Stimulated activated CD8-positive, alpha-beta memory T cell treated with anti-CD3 and anti-CD28 coated beads, Interleukin-2, amount 100 ng/mL, for 48 hours (primary cell): Measurements from ENCODE around the gene ULK4.

Source experiments
- DNase-seq, 2 donors: peaks; one replicate each; pipeline ENCODE4 v3.0.0-alpha.2; 2020; ENCODE audit warnings: low read depth in 2 of 2

The ULK4 gene

DNA sequence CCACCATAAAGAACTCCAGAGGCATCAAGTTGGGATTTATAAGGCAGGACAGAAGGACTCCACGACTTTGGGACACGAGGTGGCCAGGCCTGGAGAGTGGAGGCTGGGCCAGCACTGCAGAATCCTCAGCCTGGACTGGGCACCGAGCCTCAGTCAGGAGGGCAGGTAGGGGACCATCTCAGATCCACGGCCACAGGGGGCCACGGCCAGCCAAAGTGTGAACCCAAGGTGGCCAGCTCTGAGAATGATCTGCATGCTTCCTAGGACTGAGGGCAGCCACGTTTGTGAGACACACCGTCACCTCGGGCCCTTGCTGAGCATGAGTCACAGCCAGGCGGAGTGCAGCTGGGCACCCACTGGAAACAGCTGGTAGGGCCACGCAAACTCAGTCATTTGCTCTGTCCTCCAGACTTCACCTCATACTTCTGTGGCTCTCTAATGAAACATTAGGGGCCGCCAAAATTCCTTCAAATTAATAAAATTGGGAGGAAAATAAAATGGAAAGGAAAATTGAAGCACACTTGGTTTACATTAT, 696.8 kb downstream of the ULK4 start:
- DNase-seq, result no peak

GRCh38 chr3:41260063-41260450, 701.8 kb downstream of the ULK4 start:
- DNase-seq, result no peak

DNA sequence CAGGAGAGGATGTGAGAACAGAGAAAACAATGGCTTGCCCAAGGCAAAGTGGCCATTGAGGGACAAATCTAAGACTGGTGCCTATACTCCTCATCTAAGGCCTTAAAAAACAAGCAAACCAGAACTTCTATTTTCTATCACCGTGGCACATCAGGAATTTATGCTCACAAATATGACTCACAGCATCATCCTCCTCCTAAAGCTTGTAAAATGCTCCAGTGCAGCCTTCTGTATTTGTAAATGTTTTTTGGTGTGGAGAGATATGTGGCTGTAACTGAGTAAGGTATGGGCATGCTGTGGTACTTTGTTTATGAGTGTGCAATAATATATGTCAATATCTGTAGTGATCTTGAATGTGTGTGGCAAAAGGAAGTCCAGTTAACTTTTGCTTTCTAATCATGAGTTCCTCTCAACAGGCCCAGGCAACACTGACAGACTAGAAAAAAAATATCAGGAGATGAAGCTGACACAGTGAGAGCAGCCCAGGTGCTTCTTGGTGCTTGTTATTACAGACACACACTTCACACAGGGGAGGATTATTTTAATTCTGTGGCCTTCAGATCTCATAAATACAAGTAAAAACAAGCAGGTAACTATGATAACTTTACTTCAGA, 702.3 kb downstream of the ULK4 start:
- DNase-seq, result no peak

DNA sequence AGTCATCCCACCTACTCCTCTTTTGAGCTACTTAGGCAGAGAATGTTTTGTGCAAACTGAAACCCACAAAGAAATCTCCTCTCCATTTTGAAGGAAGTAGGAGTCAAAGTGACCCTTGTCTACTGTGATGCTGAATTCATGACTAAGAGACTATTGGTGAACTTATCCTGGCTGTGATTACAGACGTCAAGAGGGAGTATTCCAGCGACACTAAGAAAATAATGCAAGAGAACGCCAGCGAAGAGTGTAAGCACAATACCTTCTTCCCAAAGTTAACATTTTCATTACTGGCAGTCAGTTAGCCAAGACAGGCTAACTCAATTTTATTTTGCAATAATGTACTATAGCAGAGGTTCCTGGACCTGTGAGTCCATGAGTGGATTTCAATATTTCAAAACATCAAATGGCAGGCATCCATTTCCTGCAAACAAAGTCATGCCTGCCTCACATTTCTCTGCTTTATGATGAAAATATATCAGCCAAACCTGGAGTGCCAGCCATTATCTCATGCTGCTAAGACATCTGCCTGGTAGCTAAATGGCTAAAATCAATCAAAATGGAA, 703.6 kb downstream of the ULK4 start:
- no peak for DNase-seq

DNA sequence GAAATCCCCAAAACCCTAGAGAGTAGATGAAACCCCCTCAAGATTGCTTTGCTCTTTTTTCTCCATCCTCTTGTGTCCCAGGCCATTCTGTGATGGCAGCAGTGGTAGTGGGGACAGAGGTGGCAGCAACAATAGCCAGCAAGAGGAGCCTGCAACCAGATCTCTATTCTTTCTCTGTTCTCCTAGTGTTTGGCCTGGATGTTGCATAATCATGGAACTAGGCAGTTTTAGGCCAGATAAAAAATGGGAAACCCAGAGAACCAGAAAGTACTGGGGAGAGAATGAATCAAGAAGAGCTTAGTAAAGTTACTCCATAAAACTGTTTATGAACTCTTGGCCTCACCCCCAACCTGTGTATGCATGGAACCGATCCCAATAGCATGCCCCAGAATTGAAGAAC, 710.3 kb downstream of the ULK4 start:
- DNase-seq, result no peak

- DNase-seq, result no peak
Measured at GRCh38 chr3:41250825-41251224, 711.1 kb downstream of the ULK4 start.

GRCh38 chr3:41249318-41249717, 712.6 kb downstream of the ULK4 start:
- DNase-seq, result no peak

GRCh38 chr3:41248525-41248924, 713.4 kb downstream of the ULK4 start:
- DNase-seq, result no peak

- no peak for DNase-seq
Measured at GRCh38 chr3:41247055-41248004, 714.6 kb downstream of the ULK4 start.

DNA sequence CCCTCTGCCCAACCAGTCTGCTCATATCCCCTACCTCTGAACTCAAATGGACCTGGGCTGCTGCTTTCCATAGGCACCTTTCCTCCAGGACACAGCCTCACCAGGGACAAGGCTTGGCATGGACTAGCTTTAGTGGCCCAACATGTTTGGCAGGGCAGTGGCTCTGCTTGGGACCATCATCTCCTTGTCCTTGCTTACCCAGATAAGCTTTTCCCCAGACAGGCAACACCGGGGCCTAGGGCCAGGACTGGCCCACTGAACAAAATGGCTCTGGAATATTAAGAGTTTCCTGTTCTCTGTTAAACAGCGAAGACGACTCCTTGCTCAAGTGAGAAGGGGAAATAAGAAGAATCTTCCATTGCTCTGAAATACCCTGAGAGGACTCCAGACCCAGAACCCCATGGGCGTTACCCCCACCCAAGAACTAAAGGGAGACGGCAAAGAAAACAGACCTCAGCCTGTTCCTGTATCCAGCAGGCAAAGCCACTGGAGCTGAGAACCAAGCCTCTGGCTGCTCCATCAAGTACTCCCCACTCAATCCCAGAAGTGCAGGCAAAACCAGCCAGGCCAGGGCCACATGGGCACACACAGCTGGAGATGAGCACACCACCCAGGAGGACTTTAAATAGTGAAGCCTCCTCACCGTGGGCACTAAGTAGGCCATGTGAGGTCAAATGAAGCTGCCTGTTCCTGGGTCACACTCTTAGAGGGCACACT, 717.1 kb downstream of the ULK4 start:
- no peak for DNase-seq

- no peak for DNase-seq
Measured at GRCh38 chr3:41243183-41243582, 718.7 kb downstream of the ULK4 start.

DNA sequence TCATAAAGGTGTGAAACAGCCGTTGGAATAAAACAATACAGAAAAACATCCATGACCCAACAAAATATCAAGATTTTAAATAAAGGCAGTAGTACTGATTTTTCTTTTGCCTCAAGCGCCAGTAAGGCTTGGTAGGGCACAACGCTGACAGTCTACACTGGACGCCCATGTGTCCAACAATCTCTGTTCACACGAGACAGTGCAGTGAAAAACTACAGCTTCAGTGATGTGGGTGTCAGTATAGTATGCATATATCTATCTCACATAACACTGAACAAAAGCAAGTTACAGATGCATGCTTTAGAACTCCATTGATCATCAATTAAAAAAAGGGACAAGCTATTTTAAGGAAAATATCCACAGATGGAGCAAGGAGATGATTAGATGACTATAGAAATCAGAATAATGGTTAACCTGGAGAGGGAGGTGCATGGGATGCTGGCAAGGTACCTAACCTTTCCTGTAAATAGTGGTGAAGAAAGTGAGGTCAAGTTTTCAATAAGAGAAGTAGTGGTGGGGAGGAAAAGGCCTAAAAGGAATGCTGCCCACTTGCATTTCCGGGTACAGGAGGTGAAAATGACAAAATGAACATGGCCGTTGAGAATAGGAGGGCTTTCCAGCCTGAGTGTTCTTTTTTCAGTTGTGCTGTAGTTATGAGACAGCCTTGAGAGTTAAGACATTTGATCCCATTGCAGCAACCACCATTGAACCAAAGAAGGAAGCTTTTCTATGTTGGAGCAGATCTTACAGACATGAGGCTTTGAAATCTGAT, 719.9 kb downstream of the ULK4 start:
- DNase-seq, result no peak

GRCh38 chr3:41241161-41241560, 720.7 kb downstream of the ULK4 start:
- DNase-seq, result no peak

GRCh38 chr3:41239587-41239986, 722.3 kb downstream of the ULK4 start:
- no peak for DNase-seq

DNA sequence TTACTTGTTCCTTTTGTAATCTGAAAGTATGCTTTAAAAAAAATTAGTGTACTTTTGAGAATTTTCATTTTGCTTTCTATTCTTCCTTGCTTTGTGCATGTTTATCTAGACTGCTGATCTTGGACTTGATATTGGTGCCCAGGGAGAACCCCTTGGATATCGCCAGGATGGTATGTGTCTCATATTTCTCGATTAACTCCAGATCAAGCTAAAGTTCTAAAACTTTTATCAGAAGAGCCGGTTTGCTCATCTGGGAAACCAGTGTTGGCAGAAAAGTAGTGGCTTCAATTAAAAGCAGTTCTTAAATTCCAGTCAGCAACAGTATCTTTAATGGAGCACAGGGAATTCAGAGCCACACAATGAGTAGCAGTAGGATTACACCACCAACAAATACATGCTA, 724.0 kb downstream of the ULK4 start:
- DNase-seq, result no peak

DNA sequence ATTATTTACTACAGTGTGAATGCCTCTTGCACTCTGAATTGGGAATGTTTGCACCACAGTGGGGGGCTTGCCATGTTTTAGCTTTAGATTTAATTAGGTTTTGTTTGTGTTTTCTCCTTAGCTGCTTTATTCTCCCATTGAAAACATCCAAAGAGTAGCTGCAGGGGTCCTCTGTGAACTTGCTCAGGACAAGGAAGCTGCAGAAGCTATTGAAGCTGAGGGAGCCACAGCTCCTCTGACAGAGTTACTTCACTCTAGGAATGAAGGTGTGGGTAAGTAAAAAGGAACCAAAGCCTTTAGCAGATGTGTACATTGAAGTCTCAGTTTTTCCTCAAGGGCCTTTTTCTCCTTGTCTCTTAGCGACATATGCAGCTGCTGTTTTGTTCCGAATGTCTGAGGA, 725.7 kb downstream of the ULK4 start:
- DNase-seq, result no peak

GRCh38 chr3:41234823-41235721, 726.8 kb downstream of the ULK4 start:
- no peak for DNase-seq

DNA sequence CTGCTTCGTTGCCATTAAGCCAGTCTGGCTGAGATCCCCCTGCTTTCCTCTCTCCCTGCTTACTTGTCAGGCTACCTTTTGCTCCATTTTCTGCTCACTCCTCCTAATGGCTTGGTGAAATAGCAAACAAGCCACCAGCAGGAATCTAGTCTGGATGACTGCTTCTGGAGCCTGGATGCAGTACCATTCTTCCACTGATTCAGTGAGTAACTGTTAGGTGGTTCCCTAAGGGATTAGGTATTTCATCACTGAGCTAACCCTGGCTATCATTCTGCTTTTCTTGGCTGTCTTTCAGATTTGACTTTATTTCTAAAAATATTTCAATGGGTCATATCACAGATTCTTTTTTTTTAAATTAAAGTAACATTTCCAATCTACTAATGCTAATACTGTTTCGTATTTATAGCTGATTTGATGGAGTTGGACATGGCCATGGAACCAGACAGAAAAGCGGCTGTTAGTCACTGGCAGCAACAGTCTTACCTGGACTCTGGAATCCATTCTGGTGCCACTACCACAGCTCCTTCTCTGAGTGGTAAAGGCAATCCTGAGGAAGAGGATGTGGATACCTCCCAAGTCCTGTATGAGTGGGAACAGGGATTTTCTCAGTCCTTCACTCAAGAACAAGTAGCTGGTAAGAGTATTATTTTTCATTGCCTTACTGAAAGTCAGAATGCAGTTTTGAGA, 737.6 kb downstream of the ULK4 start:
- DNase-seq, result no peak

GRCh38 chr3:41223691-41224090, 738.2 kb downstream of the ULK4 start:
- DNase-seq, result no peak

DNA sequence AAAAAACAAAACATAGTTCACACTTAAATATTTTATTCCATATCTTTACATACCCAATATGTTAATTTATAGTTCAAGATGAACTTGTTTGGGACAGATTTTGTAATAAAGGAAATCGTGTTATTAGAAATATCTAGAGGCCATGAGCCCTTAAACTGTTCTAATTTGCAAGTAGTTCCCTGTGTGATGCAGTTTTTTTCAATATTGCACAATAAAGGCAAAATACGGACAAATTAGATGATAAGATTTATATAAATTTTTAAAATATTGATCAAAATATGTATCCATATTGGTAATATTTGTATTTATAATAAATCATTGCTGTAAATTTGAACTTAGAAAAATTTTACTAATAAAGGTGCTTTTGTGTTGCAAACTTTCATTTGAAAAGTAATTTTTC, 738.8 kb downstream of the ULK4 start:
- no peak for DNase-seq
